ENCODE data around the gene ARHGDIG.
"Not testable (repeated sequence)": the region's sequence is repeated elsewhere in the genome, so short reads cannot be mapped to it uniquely, and the experiment has no call there.

DNA sequence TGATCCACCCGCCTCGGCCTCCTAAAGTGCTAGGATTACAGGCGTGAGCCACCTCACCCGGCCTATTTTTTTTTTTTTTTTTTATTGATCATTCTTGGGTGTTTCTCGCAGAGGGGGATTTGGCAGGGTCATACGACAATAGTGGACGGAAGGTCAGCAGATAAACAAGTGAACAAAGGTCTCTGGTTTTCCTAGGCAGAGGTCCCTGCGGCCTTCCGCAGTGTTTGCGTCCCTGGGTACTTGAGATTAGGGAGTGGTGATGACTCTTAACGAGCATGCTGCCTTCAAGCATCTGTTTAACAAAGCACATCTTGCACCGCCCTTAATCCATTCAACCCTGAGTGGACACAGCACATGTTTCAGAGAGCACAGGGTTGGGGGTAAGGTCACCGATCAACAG lies 22.3 kb upstream of the ARHGDIG start:
- TF ChIP-seq POLR2AphosphoS5, POLR2A (IDR thresholded peaks at IDR 0.05): not testable (repeated sequence)
- TF ChIP-seq, protein P1, sequence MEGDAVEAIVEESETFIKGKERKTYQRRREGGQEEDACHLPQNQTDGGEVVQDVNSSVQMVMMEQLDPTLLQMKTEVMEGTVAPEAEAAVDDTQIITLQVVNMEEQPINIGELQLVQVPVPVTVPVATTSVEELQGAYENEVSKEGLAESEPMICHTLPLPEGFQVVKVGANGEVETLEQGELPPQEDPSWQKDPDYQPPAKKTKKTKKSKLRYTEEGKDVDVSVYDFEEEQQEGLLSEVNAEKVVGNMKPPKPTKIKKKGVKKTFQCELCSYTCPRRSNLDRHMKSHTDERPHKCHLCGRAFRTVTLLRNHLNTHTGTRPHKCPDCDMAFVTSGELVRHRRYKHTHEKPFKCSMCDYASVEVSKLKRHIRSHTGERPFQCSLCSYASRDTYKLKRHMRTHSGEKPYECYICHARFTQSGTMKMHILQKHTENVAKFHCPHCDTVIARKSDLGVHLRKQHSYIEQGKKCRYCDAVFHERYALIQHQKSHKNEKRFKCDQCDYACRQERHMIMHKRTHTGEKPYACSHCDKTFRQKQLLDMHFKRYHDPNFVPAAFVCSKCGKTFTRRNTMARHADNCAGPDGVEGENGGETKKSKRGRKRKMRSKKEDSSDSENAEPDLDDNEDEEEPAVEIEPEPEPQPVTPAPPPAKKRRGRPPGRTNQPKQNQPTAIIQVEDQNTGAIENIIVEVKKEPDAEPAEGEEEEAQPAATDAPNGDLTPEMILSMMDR (IDR thresholded peaks at IDR 0.05), result not testable (repeated sequence)
